Lung (tissue), 12 donors: ENCODE data around the gene FUT8. TPM values are rescaled to one million over a fixed set of nuclear protein-coding genes. Genes with fewer than 3 reads are reported as not detected.

Experiments used
- ATAC-seq: fragments of 200-7000 bp; cut with Tn5 transposase; one replicate; pipeline ENCODE4 v1.9.1; 2020; ENCODE audit warnings: moderate number of reproducible peaks; ENCODE audit not compliant: insufficient read depth, low FRiP score
- DNase-seq, 3 donors: peaks; one replicate each; pipeline ENCODE4 v3.0.0-alpha.2; 2013 to 2017
- H3K27ac ChIP-seq, 2 donors: one replicate each; pipeline ENCODE4 v1.5.1; 2013; ENCODE audit warnings: mild to moderate bottlenecking in 2 of 2, moderate library complexity in 2 of 2, control low read depth in 1 of 2, inconsistent platforms in 1 of 2, low read depth in 1 of 2, low read length in 1 of 2
- H3K27me3 ChIP-seq, 3 donors: one replicate each; pipeline ENCODE4 v1.5.1; 2013; ENCODE audit warnings: low read length in 2 of 3; ENCODE audit not compliant: control insufficient read depth in 3 of 3, insufficient read depth in 3 of 3
- H3K36me3 ChIP-seq, 4 donors: one replicate each; pipeline ENCODE4 v1.5.1; 2013; ENCODE audit warnings: low read length in 4 of 4, mild to moderate bottlenecking in 1 of 4, moderate library complexity in 1 of 4; ENCODE audit not compliant: control insufficient read depth in 4 of 4, insufficient read depth in 4 of 4
- H3K4me1 ChIP-seq, 5 donors: one replicate each; pipeline ENCODE4 v1.5.1; 2013; ENCODE audit warnings: low read length in 5 of 5, mild to moderate bottlenecking in 2 of 5, moderate library complexity in 1 of 5; ENCODE audit not compliant: control insufficient read depth in 5 of 5, insufficient read depth in 5 of 5
- H3K4me3 ChIP-seq: one replicate; pipeline ENCODE4 v1.5.1; 2013; ENCODE audit warnings: mild to moderate bottlenecking, control low read depth, moderate library complexity
- H3K9ac ChIP-seq, 2 donors: one replicate each; pipeline ENCODE4 v1.5.1; 2013; ENCODE audit warnings: low read length in 2 of 2, control low read depth in 1 of 2; ENCODE audit not compliant: insufficient read depth in 1 of 2
- H3K9me3 ChIP-seq, 4 donors: one replicate each; pipeline ENCODE4 v1.5.1; 2013; ENCODE audit warnings: low read length in 3 of 4, mild to moderate bottlenecking in 1 of 4, moderate library complexity in 1 of 4; ENCODE audit not compliant: control insufficient read depth in 4 of 4, insufficient read depth in 3 of 4
- CTCF ChIP-seq: IDR thresholded peaks from 2 replicates; pipeline ENCODE4 v1.5.1; 2012; ENCODE audit warnings: mild to moderate bottlenecking; ENCODE audit errors: control extremely low read depth, extremely low read depth
- WGBS, 2 donors: extraction: QIAGEN DNeasy Blood & Tissue Kit; methylation state at CpG; one replicate each; pipeline ENCODE4 v1.1.7; 2013; 5-methylcytosine and 5-hydroxymethylcytosine counted together
- polyA plus RNA-seq, 2 donors: library from polyadenylated mRNA; stranded (reverse); fragments of 200-250 nt; gene quantifications; one replicate each; pipeline ENCODE4 v1.2.1, GENCODE V29; 2013
- total RNA-seq, 2 donors: library from RNA; depleted of rRNA in 1 of 2; stranded (reverse); fragments of >200 nt in 1 of 2; gene quantifications; one replicate each; pipeline ENCODE4 v1.2.1, GENCODE V29; 2014 to 2021
- donor health status: control.
- donor health status: control.
- donor health status: Bipolar disorder and iron deficiency.
- donor health status: healthy.
- donor health status: DM: yes; HTN: yes; CAD: no.

The FUT8 gene
- total and polyA plus RNA-seq, 4 donors = 9.9 to 98.5 (median 25.8) TPM

- H3K4me1 ChIP-seq = peaks cover 0 to 23% (median 5%) of the 10 kb centered on the region in 5 donors
- H3K36me3 ChIP-seq = no peaks in the 10 kb centered on the region
- H3K27ac ChIP-seq = no peak overlapping the region
- H3K4me3 ChIP-seq = no peak overlapping the region
- no peak for TF ChIP-seq CTCF
- 93% methylated on average over 3 of the region's 3 CpGs for WGBS, 2 donors
- H3K27me3 ChIP-seq = no peaks in the 10 kb centered on the region
- no peak overlapping the region for H3K9ac ChIP-seq
- H3K9me3 ChIP-seq = no peaks in the 10 kb centered on the region
- DNase-seq (no peak), ATAC-seq (no peak)
Measured at GRCh38 chr14:65415613-65416012, 3.1 kb downstream of the FUT8 start.

GRCh38 chr14:65419593-65420252 lies 7.2 kb downstream of the FUT8 start:
- 72 to 87% methylated on average over 5 of the region's 5 CpGs for WGBS, 2 donors
- ATAC-seq = no peak
- Histone ChIP-seq H3K36me3 (peaks cover 0 to 1% (median 0%) of the 10 kb centered on the region in 4 donors), H3K9me3 (no peaks in the 10 kb centered on the region), H3K27ac (no peak overlapping the region), H3K27me3 (no peaks in the 10 kb centered on the region), H3K4me1 (peaks cover 0 to 5% (median under 1%) of the 10 kb centered on the region in 5 donors), H3K4me3 (no peak overlapping the region), H3K9ac (no peak overlapping the region)
- TF ChIP-seq CTCF = no peak
- no peak for DNase-seq

- no peak for ATAC-seq
- Histone ChIP-seq H3K27me3 (no peaks in the 10 kb centered on the region), H3K27ac (no peak overlapping the region), H3K4me1 (peaks cover 0 to 3% (median 0%) of the 10 kb centered on the region in 5 donors), H3K9ac (no peak overlapping the region), H3K36me3 (peaks cover 0 to 1% (median 0%) of the 10 kb centered on the region in 4 donors), H3K4me3 (no peak overlapping the region), H3K9me3 (no peaks in the 10 kb centered on the region)
- DNase-seq = no peak
- WGBS, 2 donors = 85 to 87% methylated on average over 10 of the region's 10 CpGs
- no peak for TF ChIP-seq CTCF
Measured at GRCh38 chr14:65421201-65421981, 8.9 kb downstream of the FUT8 start.
